Tibial artery (tissue), 4 donors: ENCODE data around the gene GMEB2.

Source experiments
- DNase-seq, 2 donors: peaks; one replicate each; pipeline ENCODE4 v3.0.0-alpha.2; 2019
- H3K27ac ChIP-seq, 2 donors: fragments of 200-600 bp; sonication (generic) in 1 of 2; 1 replicate in 1 of 2; 2 replicates in 1 of 2; pipeline ENCODE4 v1.5.1; 2018 to 2019; ENCODE audit warnings: mild to moderate bottlenecking in 1 of 2
- H3K27me3 ChIP-seq, 2 donors: fragments of 200-600 bp; sonication (generic) in 1 of 2; one replicate each; pipeline versions ENCODE4 v1.5.1 to v1.6.0; 2016 to 2019
- H3K36me3 ChIP-seq, 3 donors: fragments of 200-600 bp; sonication (generic) in 2 of 3; one replicate each; pipeline ENCODE4 v1.5.1; 2016 to 2019; ENCODE audit warnings: mild to moderate bottlenecking in 2 of 3
- H3K4me1 ChIP-seq, 4 donors: fragments of 200-600 bp; sonication (generic) in 2 of 4; 1 replicate in 3 of 4; 2 replicates in 1 of 4; pipeline ENCODE4 v1.5.1; 2016 to 2019
- H3K4me3 ChIP-seq, 2 donors: fragments of 200-600 bp; sonication (generic) in 1 of 2; 1 replicate in 1 of 2; 2 replicates in 1 of 2; pipeline ENCODE4 v1.5.1; 2018 to 2019; ENCODE audit warnings: mild to moderate bottlenecking in 2 of 2
- H3K9me3 ChIP-seq, 3 donors: fragments of 200-600 bp; sonication (generic) in 1 of 3; one replicate each; pipeline ENCODE4 v1.5.1; 2016 to 2019
- intact Hi-C: fragments of 100-400 bp; cut with DNase I; formaldehyde crosslinking; loops from one replicate; pipeline ENCODE4 v1.15.0; 2023; ENCODE audit warnings: low total_unique reads
- TF ChIP-seq, protein P1 (sequence below), 2 experiments: fragments of 200-600 bp in 1 of 2; fragments of 450-650 bp in 1 of 2; IDR thresholded peaks; one replicate each; pipeline ENCODE4 v1.5.1; 2017 to 2019; ENCODE audit warnings: antibody characterized with exemption in 2 of 2, mild to moderate bottlenecking in 1 of 2, moderate library complexity in 1 of 2

GMEB2 gene

DNA sequence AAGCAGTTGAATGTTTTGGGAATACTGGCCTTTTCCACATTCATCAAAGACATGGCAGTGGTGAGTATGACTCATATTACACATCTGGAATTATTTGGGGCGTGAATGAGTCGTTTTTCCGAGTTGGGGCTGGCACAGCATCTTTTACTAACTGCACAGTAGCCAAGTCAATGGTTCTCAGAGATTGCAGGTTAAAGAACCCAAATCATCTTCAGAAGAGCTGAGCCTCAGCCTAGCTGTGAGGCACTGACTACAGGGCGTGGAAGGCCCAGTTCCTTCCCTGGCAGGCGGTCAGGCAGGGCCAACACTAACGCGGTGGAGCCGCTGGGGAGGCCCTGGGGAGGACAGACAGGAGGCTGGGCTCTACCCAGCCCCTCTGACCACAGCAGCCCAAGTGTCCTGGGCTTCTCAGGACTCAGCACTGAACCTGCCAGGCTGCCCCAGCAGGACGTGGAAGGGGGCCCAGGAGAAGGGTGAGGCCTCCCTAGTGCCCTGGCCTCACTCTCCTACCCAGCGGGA lies 32.8 kb downstream of the GMEB2 start:
- Histone ChIP-seq H3K27me3 (no peaks in the 10 kb centered on the region), H3K4me1 (no peaks in the 10 kb centered on the region), H3K4me3 (no peak overlapping the region), H3K9me3 (no peaks in the 10 kb centered on the region), H3K36me3 (peaks cover 47 to 93% (median 79%) of the 10 kb centered on the region in 3 donors), H3K27ac (no peak overlapping the region)
- intact Hi-C loops = no loop called here
- TF ChIP-seq, protein P1, sequence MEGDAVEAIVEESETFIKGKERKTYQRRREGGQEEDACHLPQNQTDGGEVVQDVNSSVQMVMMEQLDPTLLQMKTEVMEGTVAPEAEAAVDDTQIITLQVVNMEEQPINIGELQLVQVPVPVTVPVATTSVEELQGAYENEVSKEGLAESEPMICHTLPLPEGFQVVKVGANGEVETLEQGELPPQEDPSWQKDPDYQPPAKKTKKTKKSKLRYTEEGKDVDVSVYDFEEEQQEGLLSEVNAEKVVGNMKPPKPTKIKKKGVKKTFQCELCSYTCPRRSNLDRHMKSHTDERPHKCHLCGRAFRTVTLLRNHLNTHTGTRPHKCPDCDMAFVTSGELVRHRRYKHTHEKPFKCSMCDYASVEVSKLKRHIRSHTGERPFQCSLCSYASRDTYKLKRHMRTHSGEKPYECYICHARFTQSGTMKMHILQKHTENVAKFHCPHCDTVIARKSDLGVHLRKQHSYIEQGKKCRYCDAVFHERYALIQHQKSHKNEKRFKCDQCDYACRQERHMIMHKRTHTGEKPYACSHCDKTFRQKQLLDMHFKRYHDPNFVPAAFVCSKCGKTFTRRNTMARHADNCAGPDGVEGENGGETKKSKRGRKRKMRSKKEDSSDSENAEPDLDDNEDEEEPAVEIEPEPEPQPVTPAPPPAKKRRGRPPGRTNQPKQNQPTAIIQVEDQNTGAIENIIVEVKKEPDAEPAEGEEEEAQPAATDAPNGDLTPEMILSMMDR (IDR thresholded peaks at IDR 0.05) = no peak
- no peak for DNase-seq

GRCh38 chr20:63592661-63593060 lies 34.2 kb downstream of the GMEB2 start:
- Histone ChIP-seq H3K27me3 (no peaks in the 10 kb centered on the region), H3K4me1 (no peaks in the 10 kb centered on the region), H3K27ac (no peak overlapping the region), H3K9me3 (no peaks in the 10 kb centered on the region), H3K4me3 (no peak overlapping the region), H3K36me3 (peaks cover 50 to 93% (median 81%) of the 10 kb centered on the region in 3 donors)
- TF ChIP-seq, protein P1 (IDR thresholded peaks at IDR 0.05) = no peak
- intact Hi-C loops = no loop called here
- no peak for DNase-seq

GRCh38 chr20:63591786-63592355 lies 35.0 kb downstream of the GMEB2 start:
- TF ChIP-seq, protein P1 (IDR thresholded peaks at IDR 0.05) = no peak
- intact Hi-C loops = no loop called here

DNA sequence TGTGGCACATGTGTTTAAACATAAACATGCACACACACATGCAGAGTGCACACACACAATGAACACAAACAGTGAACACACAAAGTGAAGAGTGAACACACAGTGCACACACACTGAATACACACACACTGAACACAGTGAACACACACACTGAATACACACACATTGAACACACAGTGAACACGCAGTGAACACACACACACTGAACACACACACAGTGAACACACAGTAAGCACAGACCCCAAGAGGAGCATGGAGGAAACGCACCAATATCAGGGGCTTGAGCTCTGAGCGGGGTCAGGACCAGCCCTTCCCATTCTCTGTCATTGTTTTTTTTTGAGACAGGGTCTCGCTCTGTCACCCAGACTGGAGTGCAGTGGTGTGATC lies 35.8 kb downstream of the GMEB2 start:
- Histone ChIP-seq H3K9me3 (no peaks in the 10 kb centered on the region), H3K4me1 (no peaks in the 10 kb centered on the region), H3K27ac (no peak overlapping the region), H3K36me3 (peaks cover 50 to 92% (median 69%) of the 10 kb centered on the region in 3 donors), H3K27me3 (no peaks in the 10 kb centered on the region), H3K4me3 (no peak overlapping the region)
- DNase-seq = no peak
- TF ChIP-seq, protein P1 (IDR thresholded peaks at IDR 0.05) = no peak
- intact Hi-C loops = no loop called here

More at GRCh38 chr20:63591786-63592355, 35.0 kb downstream of the GMEB2 start:
- Histone ChIP-seq H3K27me3 (no peaks in the 10 kb centered on the region), H3K27ac (no peak overlapping the region), H3K4me1 (no peaks in the 10 kb centered on the region), H3K4me3 (no peak overlapping the region), H3K36me3 (peaks cover 50 to 95% (median 75%) of the 10 kb centered on the region in 3 donors), H3K9me3 (no peaks in the 10 kb centered on the region)
- no peak for DNase-seq

GRCh38 chr20:63590218-63591146 lies 36.4 kb downstream of the GMEB2 start:
- H3K4me3 ChIP-seq = no peak overlapping the region
- intact Hi-C loops = no loop called here
- H3K36me3 ChIP-seq = peaks cover 50 to 85% (median 62%) of the 10 kb centered on the region in 3 donors
- TF ChIP-seq, protein P1 (IDR thresholded peaks at IDR 0.05) = no peak
- no peak for DNase-seq
- H3K27me3 ChIP-seq = no peaks in the 10 kb centered on the region
- no peaks in the 10 kb centered on the region for H3K4me1 ChIP-seq
- no peak overlapping the region for H3K27ac ChIP-seq
- H3K9me3 ChIP-seq = no peaks in the 10 kb centered on the region
